GM10248 (cell line): ENCODE results near the gene CPNE6.

Source experiments
- CTCF ChIA-PET: fragments of 300-600 bp; sonication (Branson Sonifier 250); formaldehyde crosslinking; extraction: SDS; loops from one replicate; lab custom pipeline; 2021; ENCODE audit warnings: antibody characterized with exemption; lab: Yijun Ruan, JAX
- POLR2A ChIA-PET: fragments of 350-650 bp; sonication (Branson Sonifier 250); formaldehyde crosslinking; extraction: SDS; loops from one replicate; lab custom pipeline; 2020; ENCODE audit warnings: antibody characterized with exemption; lab: Yijun Ruan, JAX
- DNase-seq: peaks from one replicate; pipeline ENCODE4 v3.0.0; 2012; ENCODE audit errors: extremely low spot score
- CTCF ChIP-seq: IDR thresholded peaks from 2 replicates; pipeline ENCODE4 v1.5.1; 2012; ENCODE audit warnings: mild to moderate bottlenecking, low read depth; ENCODE audit errors: extremely low read depth, missing control alignments, control extremely low read depth

CPNE6 gene

GRCh38 chr14:24088095-24088494 is 16.7 kb downstream of the CPNE6 start:
- POLR2A ChIA-PET = no interaction called here
- no peak for DNase-seq
- CTCF ChIA-PET = interaction anchor here (1.0 to 13.9 kb wide), 3 partner anchors 15 to 30 kb away, joined by 8 to 246 read pairs (median 71); partner anchors contain the start of gene CPNE6
- no peak for TF ChIP-seq CTCF

GRCh38 chr14:24089890-24090289 is 18.5 kb downstream of the CPNE6 start:
- TF ChIP-seq CTCF = no peak
- POLR2A ChIA-PET = no interaction called here
- CTCF ChIA-PET = interaction anchor here (0.8 to 13.9 kb wide), 33 partner anchors 10 to 501 kb away, joined by 3 to 246 read pairs (median 5); partner anchors contain the start of genes CPNE6, DCAF11, DHRS4L2 and EMC9
- no peak for DNase-seq

- TF ChIP-seq CTCF = no peak
- no peak for DNase-seq
- ChIA-PET POLR2A (no interaction called here), CTCF (interaction anchor here (0.8 to 13.9 kb wide), 14 partner anchors 12 to 216 kb away, joined by 3 to 246 read pairs (median 5); partner anchors contain the start of genes CARMIL3, CIDEB, CPNE6 and DCAF11)
Observed at GRCh38 chr14:24092110-24092504, 20.7 kb downstream of the CPNE6 start.

- DNase-seq = no peak
- no peak for TF ChIP-seq CTCF
- POLR2A ChIA-PET = no interaction called here
- CTCF ChIA-PET = interaction anchor here (0.7 to 13.9 kb wide), 15 partner anchors 12 to 215 kb away, joined by 3 to 246 read pairs (median 4); partner anchors contain the start of genes CARMIL3, CIDEB, CPNE6 and DCAF11
Observed at GRCh38 chr14:24092505-24093206, 21.3 kb downstream of the CPNE6 start.

GRCh38 chr14:24093207-24093900 is 22.0 kb downstream of the CPNE6 start:
- no peak for TF ChIP-seq CTCF
- no peak for DNase-seq
- CTCF ChIA-PET = interaction anchor here (0.7 to 13.9 kb wide), 13 partner anchors 12 to 215 kb away, joined by 3 to 246 read pairs (median 6); partner anchors contain the start of genes CIDEB, CPNE6, DCAF11 and IRF9
- POLR2A ChIA-PET = interaction anchor here (0.9 to 2.7 kb wide), 2 partner anchors 21 to 42 kb away, joined by 3 to 29 read pairs; partner anchors contain the start of genes DCAF11, NRL and PSME1
